ENCODE data around the gene JUP.

Gene JUP

GRCh38 chr17:41785091-41785858 lies 1.2 kb downstream of the JUP start:
- no peak for TF ChIP-seq CTCF (IDR thresholded peaks at IDR 0.05; ENCODE audit: unreplicated experiment in 3 of 3)
- Mint-ChIP-seq H3K27ac (peak overlapping the region; percentile 91 to 95 (median 95)), H3K9me3 (no peaks in the 10 kb centered on the region), H3K4me3 (peak overlapping the region; percentile 85 to 97 (median 94)), H3K27me3 (ENCODE audit: low read depth) (peaks cover 6% of the 10 kb centered on the region), H3K4me1 (peaks cover 47% of the 10 kb centered on the region), H3K36me3 (ENCODE audit: low read depth) (peaks cover 9% of the 10 kb centered on the region)

GRCh38 chr17:41784207-41784744 lies 2.2 kb downstream of the JUP start:
- no peak for TF ChIP-seq CTCF (IDR thresholded peaks at IDR 0.05; ENCODE audit: unreplicated experiment in 3 of 3)
- Mint-ChIP-seq H3K27me3 (ENCODE audit: low read depth) (peaks cover 6% of the 10 kb centered on the region), H3K27ac (peak overlapping the region; percentile 91 to 95 (median 95)), H3K36me3 (ENCODE audit: low read depth) (peaks cover 9% of the 10 kb centered on the region), H3K9me3 (no peaks in the 10 kb centered on the region), H3K4me3 (peak overlapping the region; percentile 85 to 97 (median 94)), H3K4me1 (peaks cover 42% of the 10 kb centered on the region)

GRCh38 chr17:41782142-41782541 lies 4.4 kb downstream of the JUP start:
- H3K4me1 Mint-ChIP-seq: peaks cover 44% of the 10 kb centered on the region
- TF ChIP-seq CTCF (IDR thresholded peaks at IDR 0.05; ENCODE audit: unreplicated experiment in 3 of 3): no peak
- H3K9me3 Mint-ChIP-seq: no peaks in the 10 kb centered on the region
- peak overlapping the region; percentile 46 to 72 (median 67) for H3K4me3 Mint-ChIP-seq
- peak overlapping the region; percentile 69 to 79 (median 69) for H3K27ac Mint-ChIP-seq
- H3K27me3 Mint-ChIP-seq (ENCODE audit: low read depth): peaks cover 6% of the 10 kb centered on the region
- peaks cover 9% of the 10 kb centered on the region for H3K36me3 Mint-ChIP-seq (ENCODE audit: low read depth)

- Mint-ChIP-seq H3K4me3 (peak overlapping the region; percentile 46 to 72 (median 67)), H3K36me3 (ENCODE audit: low read depth) (peaks cover 9% of the 10 kb centered on the region), H3K9me3 (no peaks in the 10 kb centered on the region), H3K27ac (peak overlapping the region; percentile 69 to 79 (median 69)), H3K4me1 (peaks cover 40% of the 10 kb centered on the region), H3K27me3 (ENCODE audit: low read depth) (peaks cover 6% of the 10 kb centered on the region)
- TF ChIP-seq CTCF (IDR thresholded peaks at IDR 0.05; ENCODE audit: unreplicated experiment in 3 of 3): no peak
Observed at GRCh38 chr17:41781404-41782110, 5.0 kb downstream of the JUP start.

GRCh38 chr17:41779954-41780353 lies 6.6 kb downstream of the JUP start:
- H3K9me3 Mint-ChIP-seq: no peaks in the 10 kb centered on the region

More at GRCh38 chr17:41779954-41780353, 6.6 kb downstream of the JUP start:
- Mint-ChIP-seq H3K36me3 (ENCODE audit: low read depth) (peaks cover 13% of the 10 kb centered on the region), H3K27me3 (ENCODE audit: low read depth) (peaks cover 6% of the 10 kb centered on the region), H3K4me1 (peaks cover 50% of the 10 kb centered on the region), H3K27ac (no peak overlapping the region), H3K4me3 (no peak overlapping the region)
- TF ChIP-seq CTCF (IDR thresholded peaks at IDR 0.05; ENCODE audit: unreplicated experiment in 3 of 3): no peak

Measured in nephron (organoid).